Muscle layer of colon (tissue), 2 donors: Measurements from ENCODE around the gene ADAM33.

Source experiments
- H3K27ac ChIP-seq: one replicate; pipeline ENCODE4 v1.7.0; 2013; ENCODE audit warnings: low read depth, mild to moderate bottlenecking, low read length, moderate library complexity
- H3K27me3 ChIP-seq, 2 donors: one replicate each; pipeline ENCODE4 v1.7.0; 2013; ENCODE audit warnings: low read length in 2 of 2, mild to moderate bottlenecking in 2 of 2; ENCODE audit not compliant: insufficient read depth in 2 of 2, control insufficient read depth in 1 of 2
- H3K36me3 ChIP-seq: one replicate; pipeline ENCODE4 v1.7.0; 2013; ENCODE audit warnings: mild to moderate bottlenecking, low read length; ENCODE audit not compliant: insufficient read depth
- H3K4me1 ChIP-seq: one replicate; pipeline ENCODE4 v1.7.0; 2013; ENCODE audit warnings: mild to moderate bottlenecking, low read length; ENCODE audit not compliant: insufficient read depth
- H3K4me3 ChIP-seq, 2 donors: one replicate each; pipeline ENCODE4 v1.7.0; 2013; ENCODE audit warnings: low read length in 2 of 2, low read depth in 1 of 2, mild to moderate bottlenecking in 1 of 2, moderate library complexity in 1 of 2
- H3K9ac ChIP-seq: one replicate; pipeline ENCODE4 v1.7.0; 2013; ENCODE audit warnings: low read length
- H3K9me3 ChIP-seq: one replicate; pipeline ENCODE4 v1.7.0; 2013; ENCODE audit warnings: mild to moderate bottlenecking, low read length
- donor health status: abdominal sarcoma.
- donor health status: Adenocarcinoma of cecum.

The ADAM33 gene

GRCh38 chr20:3671986-3672546, 9.7 kb downstream of the ADAM33 start:
- Histone ChIP-seq H3K4me3 (no peak overlapping the region), H3K36me3 (peaks cover 40% of the 10 kb centered on the region), H3K27me3 (peaks cover 0 to 5% of the 10 kb centered on the region in 2 donors), H3K4me1 (peaks cover 24% of the 10 kb centered on the region), H3K9me3 (no peaks in the 10 kb centered on the region), H3K27ac (no peak overlapping the region), H3K9ac (no peak overlapping the region)

- peaks cover 0 to 5% of the 10 kb centered on the region in 2 donors for H3K27me3 ChIP-seq
- no peak overlapping the region for H3K4me3 ChIP-seq
- no peaks in the 10 kb centered on the region for H3K9me3 ChIP-seq
- no peak overlapping the region for H3K27ac ChIP-seq
- H3K4me1 ChIP-seq, result peaks cover 21% of the 10 kb centered on the region
- H3K36me3 ChIP-seq, result peaks cover 38% of the 10 kb centered on the region
- no peak overlapping the region for H3K9ac ChIP-seq
Observed at GRCh38 chr20:3670945-3671344, 10.9 kb downstream of the ADAM33 start.

GRCh38 chr20:3670511-3670910, 11.3 kb downstream of the ADAM33 start:
- peaks cover 0 to 5% of the 10 kb centered on the region in 2 donors for H3K27me3 ChIP-seq
- H3K9ac ChIP-seq, result no peak overlapping the region
- H3K9me3 ChIP-seq, result no peaks in the 10 kb centered on the region
- H3K4me1 ChIP-seq, result peaks cover 21% of the 10 kb centered on the region
- no peak overlapping the region for H3K27ac ChIP-seq
- H3K36me3 ChIP-seq, result peaks cover 34% of the 10 kb centered on the region
- no peak overlapping the region for H3K4me3 ChIP-seq

GRCh38 chr20:3669710-3670367, 12.0 kb downstream of the ADAM33 start:
- no peaks in the 10 kb centered on the region for H3K9me3 ChIP-seq
- H3K9ac ChIP-seq, result no peak overlapping the region
- H3K36me3 ChIP-seq, result peaks cover 27% of the 10 kb centered on the region
- H3K27ac ChIP-seq, result no peak overlapping the region
- H3K27me3 ChIP-seq, result peaks cover 0 to 3% of the 10 kb centered on the region in 2 donors
- no peak overlapping the region for H3K4me3 ChIP-seq
- H3K4me1 ChIP-seq, result peaks cover 21% of the 10 kb centered on the region

GRCh38 chr20:3667434-3668037, 14.3 kb downstream of the ADAM33 start:
- H3K9me3 ChIP-seq, result no peaks in the 10 kb centered on the region

GRCh38 chr20:3663858-3664257, 18.0 kb downstream of the ADAM33 start:
- Histone ChIP-seq H3K27ac (no peak overlapping the region), H3K9me3 (no peaks in the 10 kb centered on the region), H3K9ac (no peak overlapping the region), H3K4me3 (no peak overlapping the region), H3K4me1 (peaks cover 5% of the 10 kb centered on the region), H3K36me3 (peaks cover 8% of the 10 kb centered on the region), H3K27me3 (peaks cover 11 to 38% of the 10 kb centered on the region in 2 donors)

More at GRCh38 chr20:3667434-3668037, 14.3 kb downstream of the ADAM33 start:
- no peak overlapping the region for H3K4me3 ChIP-seq
- no peak overlapping the region for H3K9ac ChIP-seq
- H3K27me3 ChIP-seq, result peaks cover 0 to 4% of the 10 kb centered on the region in 2 donors
- peaks cover 21% of the 10 kb centered on the region for H3K4me1 ChIP-seq
- H3K27ac ChIP-seq, result no peak overlapping the region
- peaks cover 17% of the 10 kb centered on the region for H3K36me3 ChIP-seq

GRCh38 chr20:3663031-3663701, 18.6 kb downstream of the ADAM33 start, which contains the start of gene GFRA4:
TSS of gene GFRA4 (minus strand) at chr20:3663399. CDS start at chr20:3663399, 0 bp downstream.
- H3K27me3 ChIP-seq, result peaks cover 11 to 38% of the 10 kb centered on the region in 2 donors

GRCh38 chr20:3661814-3662665, 19.8 kb downstream of the ADAM33 start:
- H3K9me3 ChIP-seq, result no peaks in the 10 kb centered on the region
- H3K4me1 ChIP-seq, result peaks cover 5% of the 10 kb centered on the region
- no peak overlapping the region for H3K9ac ChIP-seq
- H3K36me3 ChIP-seq, result no peaks in the 10 kb centered on the region
- no peak overlapping the region for H3K4me3 ChIP-seq
- H3K27ac ChIP-seq, result no peak overlapping the region
- H3K27me3 ChIP-seq, result peaks cover 11 to 38% of the 10 kb centered on the region in 2 donors

More at GRCh38 chr20:3663031-3663701, 18.6 kb downstream of the ADAM33 start, which contains the start of gene GFRA4:
- Histone ChIP-seq H3K27ac (no peak within 1 kb of the TSS), H3K36me3 (peaks cover 2% of the 10 kb centered on the region), H3K4me1 (peaks cover 5% of the 10 kb centered on the region), H3K4me3 (no peak within 1 kb of the TSS), H3K9me3 (no peaks in the 10 kb centered on the region), H3K9ac (no peak within 1 kb of the TSS)

GRCh38 chr20:3661060-3661813, 20.6 kb downstream of the ADAM33 start:
- no peaks in the 10 kb centered on the region for H3K9me3 ChIP-seq
- no peak overlapping the region for H3K9ac ChIP-seq
- H3K27me3 ChIP-seq, result peaks cover 11 to 38% of the 10 kb centered on the region in 2 donors
- no peak overlapping the region for H3K4me3 ChIP-seq
- H3K36me3 ChIP-seq, result no peaks in the 10 kb centered on the region
- peaks cover 2% of the 10 kb centered on the region for H3K4me1 ChIP-seq
- H3K27ac ChIP-seq, result no peak overlapping the region

GRCh38 chr20:3660262-3661059, 21.3 kb downstream of the ADAM33 start:
- Histone ChIP-seq H3K36me3 (no peaks in the 10 kb centered on the region), H3K9me3 (no peaks in the 10 kb centered on the region), H3K27ac (no peak overlapping the region), H3K4me1 (no peaks in the 10 kb centered on the region), H3K9ac (no peak overlapping the region), H3K4me3 (no peak overlapping the region), H3K27me3 (peaks cover 11 to 38% of the 10 kb centered on the region in 2 donors)
